Aorta (tissue), 5 donors: ENCODE results near the gene U2AF1L4. TPM values are rescaled to one million over a fixed set of nuclear protein-coding genes. Genes with fewer than 3 reads are reported as not detected.

Experiments used
- ATAC-seq: fragments of 200-7000 bp; cut with Tn5 transposase; one replicate; pipeline ENCODE4 v1.9.1; 2022; ENCODE audit warnings: moderate library complexity; ENCODE audit not compliant: low FRiP score
- DNase-seq, 2 donors: peaks; one replicate each; pipeline ENCODE4 v3.0.0-alpha.2; 2020
- H3K27ac ChIP-seq, 2 donors: one replicate each; pipeline ENCODE4 v1.5.1; 2013; ENCODE audit warnings: low read length in 2 of 2, mild to moderate bottlenecking in 2 of 2, moderate library complexity in 2 of 2, control low read depth in 1 of 2, inconsistent platforms in 1 of 2, low read depth in 1 of 2
- H3K27me3 ChIP-seq, 2 donors: one replicate each; pipeline ENCODE4 v1.6.1; 2013; ENCODE audit warnings: control low read depth in 1 of 2, low read length in 1 of 2, mild to moderate bottlenecking in 1 of 2, moderate library complexity in 1 of 2; ENCODE audit not compliant: insufficient read depth in 2 of 2, control insufficient read depth in 1 of 2
- H3K36me3 ChIP-seq, 2 donors: one replicate each; pipeline ENCODE4 v1.6.1; 2013; ENCODE audit warnings: control low read depth in 1 of 2, low read length in 1 of 2, mild to moderate bottlenecking in 1 of 2; ENCODE audit not compliant: insufficient read depth in 2 of 2, control insufficient read depth in 1 of 2
- H3K4me1 ChIP-seq, 2 donors: one replicate each; pipeline ENCODE4 v1.6.1; 2013; ENCODE audit warnings: low read length in 2 of 2, control low read depth in 1 of 2, mild to moderate bottlenecking in 1 of 2, moderate library complexity in 1 of 2; ENCODE audit not compliant: insufficient read depth in 2 of 2, control insufficient read depth in 1 of 2
- H3K4me3 ChIP-seq, 2 donors: one replicate each; pipeline ENCODE4 v1.5.1; 2013; ENCODE audit warnings: low read length in 2 of 2, control low read depth in 1 of 2, mild to moderate bottlenecking in 1 of 2
- H3K9me3 ChIP-seq: one replicate; pipeline ENCODE4 v1.6.1; 2013; ENCODE audit warnings: mild to moderate bottlenecking, low read length; ENCODE audit not compliant: control insufficient read depth
- WGBS, 2 donors: extraction: QIAGEN DNeasy Blood & Tissue Kit; methylation state at CpG; one replicate each; pipeline ENCODE4 v1.1.7; 2013; 5-methylcytosine and 5-hydroxymethylcytosine counted together
- intact Hi-C, 2 donors: fragments of 100-400 bp; cut with DNase I; formaldehyde crosslinking; loops; one replicate each; pipeline versions ENCODE4 v1.14.2 to v1.15.0; 2022
- polyA plus RNA-seq, 2 donors: library from polyadenylated mRNA; stranded (reverse); fragments of 200-250 nt; gene quantifications; one replicate each; pipeline ENCODE4 v1.2.3, GENCODE V29; 2013
- total RNA-seq, 2 donors: library from RNA; stranded (reverse); fragmentation: NEBNext Ultra II Directional; extraction: Animal tissue kit (Norgen Biotek cat#: 25700); gene quantifications; one replicate each; pipeline ENCODE4 v1.2.1, GENCODE V29; 2021
- donor health status: healthy with polysubstance abuse.
- donor health status: Bipolar disorder and iron deficiency.
- donor health status: DM: no; HTN: no; CAD: no.
- donor health status: DM: no; HTN: no; CAD: no.
- donor health status: DM: yes; HTN: yes; CAD: no.

U2AF1L4 gene
- total and polyA plus RNA-seq, 4 donors, result 14.8 to 70.4 (median 23.3) TPM

DNA sequence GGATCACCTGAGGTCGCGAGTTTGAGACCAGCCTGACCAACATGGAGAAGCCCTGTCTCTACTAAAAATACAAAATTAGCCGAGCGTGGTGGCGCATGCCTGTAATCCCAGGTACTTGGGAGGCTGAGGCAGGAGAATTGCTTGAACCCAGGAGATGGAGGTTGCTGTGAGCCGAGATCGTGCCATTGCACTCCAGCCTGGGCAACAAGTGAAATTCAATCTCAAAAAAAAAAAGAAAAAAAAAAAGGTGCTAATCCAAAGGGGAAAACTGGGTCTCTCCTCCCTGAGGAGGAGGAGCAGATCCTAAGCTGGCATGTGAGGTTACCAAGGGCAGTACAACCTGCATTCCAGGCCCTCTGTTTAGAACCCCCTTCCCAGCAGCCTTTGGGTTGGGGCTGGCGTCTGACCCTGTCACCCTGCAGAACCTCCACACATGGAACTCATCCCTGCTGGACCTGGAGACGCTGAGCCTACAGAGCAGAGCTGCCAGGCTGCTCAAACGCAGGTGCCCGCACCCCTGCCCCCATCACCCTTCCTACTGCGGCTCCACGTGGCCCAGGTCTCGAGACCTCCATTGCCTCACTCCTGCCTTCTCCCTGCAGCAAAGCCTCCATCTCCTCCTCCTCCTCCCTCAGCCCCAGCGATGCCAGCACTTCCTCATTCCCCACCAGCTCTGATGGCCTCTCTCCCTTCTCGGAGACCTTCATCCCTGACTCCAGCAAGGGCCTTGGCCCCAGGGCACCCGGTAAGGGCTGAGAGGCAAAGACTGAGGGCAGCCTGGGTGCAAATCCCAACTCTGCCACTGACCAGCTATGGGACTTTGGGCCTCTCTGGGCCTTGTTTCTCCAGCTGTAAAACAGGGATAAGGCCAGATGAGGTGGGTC lies 19.5 kb upstream of the U2AF1L4 start:
- WGBS, 2 donors, result 92 to 94% methylated on average over 17 of the region's 17 CpGs
- Histone ChIP-seq H3K4me3 (no peak overlapping the region), H3K4me1 (no peaks in the 10 kb centered on the region), H3K9me3 (no peaks in the 10 kb centered on the region), H3K27ac (no peak overlapping the region), H3K27me3 (no peaks in the 10 kb centered on the region), H3K36me3 (no peaks in the 10 kb centered on the region)
- DNase-seq (no peak), ATAC-seq (no peak)
- intact Hi-C loops, result no loop called here

DNA sequence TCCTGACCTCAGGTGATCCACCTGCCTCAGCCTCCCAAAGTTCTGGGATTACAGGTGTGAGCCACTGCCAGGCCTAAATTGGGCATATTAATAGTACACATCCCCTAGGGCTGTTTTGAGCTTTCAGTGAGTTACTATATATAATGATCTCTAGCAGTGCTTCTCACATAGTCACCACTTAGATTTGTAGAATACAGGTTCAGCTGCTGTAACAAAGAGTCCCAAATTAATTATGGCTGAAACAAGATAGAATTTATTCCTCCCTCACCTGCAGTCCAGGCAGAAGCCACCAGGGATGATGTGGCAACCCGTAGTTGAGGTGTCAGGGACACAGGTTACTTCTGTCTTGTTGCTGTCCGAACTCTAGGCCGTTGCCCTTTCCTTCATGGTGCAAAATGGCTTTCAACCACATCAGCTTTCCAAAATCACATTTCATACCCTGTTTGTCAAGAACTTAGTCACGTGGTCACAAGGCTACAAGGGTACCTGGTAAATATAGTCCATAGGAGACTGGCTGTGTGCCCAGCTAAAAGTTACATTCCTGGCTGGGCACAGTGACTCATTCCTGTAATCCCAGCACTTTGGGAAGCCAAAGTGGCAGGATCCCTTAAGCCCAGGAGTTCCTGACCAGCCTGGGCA lies 15.6 kb upstream of the U2AF1L4 start:
- DNase-seq (no peak), ATAC-seq (no peak)
- intact Hi-C loops, result no loop called here
- H3K27me3 ChIP-seq, result no peaks in the 10 kb centered on the region
- WGBS, 2 donors, result 74 to 79% methylated on average over 4 of the region's 4 CpGs
- no peak overlapping the region for H3K4me3 ChIP-seq
- H3K27ac ChIP-seq, result no peak overlapping the region
- H3K36me3 ChIP-seq, result no peaks in the 10 kb centered on the region
- H3K9me3 ChIP-seq, result no peaks in the 10 kb centered on the region
- H3K4me1 ChIP-seq, result no peaks in the 10 kb centered on the region

GRCh38 chr19:35759697-35760096 lies 14.5 kb upstream of the U2AF1L4 start:
- ATAC-seq (no peak), DNase-seq (peak in 1 of 2 donors; percentile 73)
- WGBS, 2 donors, result 85 to 93% methylated on average over 2 of the region's 2 CpGs
- Histone ChIP-seq H3K36me3 (no peaks in the 10 kb centered on the region), H3K27ac (no peak overlapping the region), H3K9me3 (no peaks in the 10 kb centered on the region), H3K27me3 (no peaks in the 10 kb centered on the region), H3K4me3 (no peak overlapping the region), H3K4me1 (no peaks in the 10 kb centered on the region)
- intact Hi-C loops, result no loop called here

DNA sequence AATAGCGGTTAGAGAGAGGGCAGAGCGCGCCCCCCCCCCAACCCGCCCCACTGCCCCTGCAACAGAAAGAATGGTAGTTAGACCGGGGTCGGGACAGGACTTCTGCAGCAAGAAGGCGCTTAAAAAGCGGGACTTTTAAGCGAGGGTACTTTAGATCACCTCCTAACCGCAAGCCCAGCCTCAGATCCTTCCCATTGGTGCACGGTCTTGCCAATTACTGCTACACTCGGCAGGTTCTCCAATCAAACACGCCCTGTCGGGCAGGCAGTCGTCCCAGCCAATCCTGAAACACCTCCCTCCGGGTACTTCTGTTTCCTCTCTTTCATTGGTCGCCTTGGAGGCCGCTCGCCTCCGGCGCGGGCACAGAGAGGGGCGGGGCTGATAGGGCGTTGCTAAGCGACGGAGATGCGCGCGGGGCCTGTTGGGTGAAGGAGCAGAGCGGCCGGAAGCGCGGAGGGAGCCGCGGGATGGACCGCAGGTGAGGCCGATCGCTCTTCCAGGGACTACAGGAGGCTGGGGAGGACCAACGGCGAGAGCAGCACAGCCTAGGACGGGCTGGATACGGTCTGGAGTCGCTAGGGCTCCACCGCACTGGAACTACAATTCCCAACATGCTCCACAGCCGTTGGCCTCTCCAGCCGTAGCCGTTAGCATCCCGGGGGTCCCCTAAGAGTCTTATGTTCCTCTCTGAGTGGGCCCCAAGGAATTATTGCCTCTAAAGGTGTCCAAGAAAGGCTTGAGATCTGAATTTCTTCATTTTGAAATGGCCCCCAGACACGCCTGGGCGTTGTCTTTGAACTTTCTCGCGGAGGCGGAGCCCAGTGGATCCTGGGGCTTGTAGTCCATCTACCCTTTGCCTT lies 12.8 kb upstream of the U2AF1L4 start, which contains the start of gene PROSER3:
PROSER3 (plus strand) TSS at position 428 of the 860 bp plus-strand sequence; CDS start at position 468, 40 bp downstream.
- DNase-seq (peak; percentile 99), ATAC-seq (peak; percentile 92)
- intact Hi-C loops, result no loop called here
- no peaks in the 10 kb centered on the region for H3K4me1 ChIP-seq
- no peaks in the 10 kb centered on the region for H3K9me3 ChIP-seq
- 0% methylated on average over 51 to 53 of the region's 53 CpGs for WGBS, 2 donors
- H3K4me3 ChIP-seq, result peak within 1 kb of the TSS; percentile 64 to 91
- H3K36me3 ChIP-seq, result no peaks in the 10 kb centered on the region
- peak within 1 kb of the TSS; percentile 86 to 97 for H3K27ac ChIP-seq
- no peaks in the 10 kb centered on the region for H3K27me3 ChIP-seq

- peaks cover 0 to 3% of the 10 kb centered on the region in 2 donors for H3K36me3 ChIP-seq
- ATAC-seq (peak; percentile 85), DNase-seq (peak; percentile 93 to 94)
- H3K27me3 ChIP-seq, result no peaks in the 10 kb centered on the region
- WGBS, 2 donors, result 0 to 2% methylated on average over 19 of the region's 19 CpGs
- H3K4me3 ChIP-seq, result no peak overlapping the region
- H3K27ac ChIP-seq, result peak overlapping the region; percentile 86 to 97
- no peaks in the 10 kb centered on the region for H3K9me3 ChIP-seq
- H3K4me1 ChIP-seq, result no peaks in the 10 kb centered on the region
- intact Hi-C loops, result no loop called here
Measured at GRCh38 chr19:35757231-35757748, 12.1 kb upstream of the U2AF1L4 start.

- Histone ChIP-seq H3K4me3 (peak within 1 kb of the TSS; percentile 40 to 55), H3K4me1 (no peaks in the 10 kb centered on the region), H3K27ac (peak within 1 kb of the TSS; percentile 86 to 97), H3K36me3 (peaks cover 0 to 3% of the 10 kb centered on the region in 2 donors), H3K27me3 (no peaks in the 10 kb centered on the region), H3K9me3 (no peaks in the 10 kb centered on the region)
- DNase-seq, result peak; percentile 83 to 94
- peak; percentile 65 for ATAC-seq
- 2% methylated on average over 39 to 52 of the region's 52 CpGs for WGBS, 2 donors
- intact Hi-C loops, result no loop called here
Measured at GRCh38 chr19:35756377-35757230, 11.4 kb upstream of the U2AF1L4 start, which contains the start of gene HSPB6. Gene HSPB6, minus strand, starts transcription at chr19:35757029. Its CDS starts 21 bp downstream, at chr19:35757008.

DNA sequence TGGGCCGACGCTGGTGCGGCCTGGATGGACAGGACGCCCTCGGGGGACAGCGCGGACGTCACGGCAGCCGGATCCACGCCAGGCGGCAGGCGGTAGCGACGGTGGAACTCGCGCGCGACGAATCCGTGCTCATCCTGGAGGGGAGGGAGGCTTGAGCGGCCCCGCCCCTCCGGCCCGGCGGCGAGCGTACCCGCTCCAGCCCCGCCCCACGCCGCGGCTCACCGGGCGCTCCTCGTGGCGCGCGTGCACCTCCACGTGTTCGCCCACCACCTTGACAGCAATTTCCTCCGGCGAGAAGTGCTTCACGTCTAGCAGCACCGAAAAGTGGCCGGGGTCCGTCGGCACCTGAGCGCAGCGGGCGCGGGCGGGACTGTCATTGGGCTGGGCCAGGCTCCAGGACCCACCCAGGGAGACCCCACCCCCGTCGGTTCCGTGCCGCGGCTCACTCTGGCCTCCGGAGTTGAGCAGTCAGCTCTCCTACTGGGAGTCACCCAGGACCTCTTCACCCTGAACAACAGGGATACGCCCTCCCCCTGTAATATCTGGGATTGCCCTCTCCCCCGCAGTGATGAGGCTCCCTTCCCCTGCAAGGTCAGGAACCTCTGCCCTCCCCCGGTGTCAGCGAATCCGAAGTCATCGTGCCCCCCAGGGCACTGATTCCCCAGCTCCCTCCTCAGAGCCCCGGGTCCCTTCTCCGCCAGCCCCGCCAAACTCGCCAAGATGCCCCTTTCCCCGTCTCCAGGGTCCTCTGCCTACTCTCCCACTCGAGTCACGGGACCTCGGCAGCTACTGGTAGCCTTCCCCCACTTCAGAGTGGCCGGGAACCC lies 10.5 kb upstream of the U2AF1L4 start:
- Histone ChIP-seq H3K27me3 (no peaks in the 10 kb centered on the region), H3K9me3 (no peaks in the 10 kb centered on the region), H3K27ac (peak overlapping the region; percentile 86 to 97), H3K4me3 (peak overlapping the region; percentile 40 to 55), H3K36me3 (peaks cover 0 to 3% of the 10 kb centered on the region in 2 donors), H3K4me1 (no peaks in the 10 kb centered on the region)
- ATAC-seq, result peak; percentile 72
- intact Hi-C loops, result no loop called here
- 3% methylated on average over 52 to 74 of the region's 74 CpGs for WGBS, 2 donors
- peak; percentile 88 to 96 for DNase-seq
